Hindlimb muscle (tissue), 1 donor: ENCODE measurements around the gene LTBP1. TPM values are rescaled to one million over a fixed set of nuclear protein-coding genes. Genes with fewer than 3 reads are reported as not detected.
"Not testable (repeated sequence)": the region's sequence is repeated elsewhere in the genome, so short reads cannot be mapped to it uniquely, and the experiment has no call there.

Experiments
- DNase-seq: peaks from one replicate; pipeline ENCODE4 v3.0.0-alpha.2; 2013
- polyA plus RNA-seq: library from polyadenylated mRNA; unstranded; fragments of 120-200 nt; gene quantifications from one replicate; pipeline ENCODE4 v1.2.1, GENCODE V29; 2013; ENCODE audit not compliant: insufficient read length

Gene LTBP1
- polyA plus RNA-seq, 1 donor: 43.3 TPM

GRCh38 chr2:33235559-33235958 lies 288.8 kb downstream of the LTBP1 start:
- DNase-seq: not testable (repeated sequence)

DNA sequence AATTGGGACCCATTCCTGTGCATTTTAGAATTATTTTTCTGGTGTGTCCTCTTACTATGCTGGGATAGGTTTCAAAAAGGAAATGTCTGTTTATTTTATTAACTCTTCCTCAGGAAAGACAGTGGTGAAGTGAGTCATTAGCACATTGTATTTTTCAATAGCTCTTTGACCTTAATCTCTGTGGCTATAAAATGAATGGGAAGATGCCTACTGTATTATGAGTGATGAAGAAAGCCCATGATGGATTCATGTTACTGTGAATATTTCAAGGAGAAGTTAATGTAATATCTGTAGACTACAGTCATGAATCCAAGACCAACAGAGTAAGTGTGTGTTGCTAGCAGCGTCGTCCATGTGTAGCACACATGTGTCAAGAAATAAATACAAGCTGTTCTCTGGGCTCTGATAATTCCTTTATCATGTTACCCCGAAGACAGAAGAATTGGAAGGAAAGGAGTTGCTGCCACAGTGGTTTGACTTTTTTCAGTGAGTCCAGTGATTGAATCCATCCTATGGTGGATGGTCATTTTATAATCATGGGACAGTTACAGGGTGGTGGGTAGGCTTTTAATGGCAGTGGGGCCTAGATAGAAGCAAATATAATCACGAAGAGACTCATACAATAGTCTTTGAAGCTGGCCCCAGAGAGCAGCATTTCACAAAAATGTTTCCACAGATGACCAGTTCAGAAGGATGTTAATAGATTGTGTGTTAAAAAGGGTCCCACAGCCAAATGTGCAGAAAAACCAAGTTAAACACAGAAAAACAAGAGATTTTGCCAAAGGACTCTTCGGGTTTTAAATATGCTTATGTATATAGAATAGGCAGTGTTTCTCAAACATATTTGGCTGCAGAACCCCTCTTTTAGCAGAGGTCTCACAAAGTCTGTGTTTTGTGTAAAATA lies 290.0 kb downstream of the LTBP1 start:
- no peak for DNase-seq

DNA sequence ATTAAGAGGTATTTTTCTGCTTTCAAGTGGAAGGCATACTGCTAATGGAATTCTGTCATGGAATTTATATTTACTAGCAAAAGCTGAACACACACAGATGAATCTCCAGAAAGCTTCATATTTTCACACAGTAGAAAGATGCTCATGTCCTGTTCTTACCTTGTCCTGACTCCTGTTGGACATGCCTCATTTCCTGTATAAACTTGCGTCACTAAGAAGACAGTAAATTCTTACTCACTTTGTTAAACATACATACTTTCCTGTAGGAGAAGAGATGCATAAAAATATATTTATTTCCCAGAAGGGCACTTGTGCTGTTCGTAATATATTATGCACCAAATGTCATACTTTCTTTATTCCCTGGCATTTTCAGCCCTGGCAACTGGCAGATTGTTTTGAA lies 291.4 kb downstream of the LTBP1 start:
- no peak for DNase-seq

DNA sequence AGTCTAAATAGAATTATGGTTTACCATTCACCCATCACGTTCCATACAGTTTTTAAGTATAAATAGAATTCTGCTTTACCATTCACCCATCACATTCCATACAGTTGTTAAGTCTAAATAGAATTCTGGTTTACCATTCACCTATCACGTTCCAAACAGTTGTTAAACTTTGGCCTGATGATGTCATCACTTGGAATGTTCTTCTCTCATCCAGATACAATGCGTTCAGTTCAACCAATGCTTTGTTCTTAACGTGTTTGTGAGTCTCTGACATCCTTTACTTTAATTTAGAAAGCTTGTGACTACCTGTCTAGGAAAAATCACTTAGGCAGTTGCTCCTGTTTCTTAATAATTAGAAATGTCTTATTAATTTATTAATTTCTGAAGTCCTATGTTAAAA lies 293.4 kb downstream of the LTBP1 start:
- no peak for DNase-seq

GRCh38 chr2:33241072-33241471 lies 294.3 kb downstream of the LTBP1 start:
- no peak for DNase-seq

- DNase-seq: no peak
Measured at GRCh38 chr2:33241581-33241980, 294.8 kb downstream of the LTBP1 start.

DNA sequence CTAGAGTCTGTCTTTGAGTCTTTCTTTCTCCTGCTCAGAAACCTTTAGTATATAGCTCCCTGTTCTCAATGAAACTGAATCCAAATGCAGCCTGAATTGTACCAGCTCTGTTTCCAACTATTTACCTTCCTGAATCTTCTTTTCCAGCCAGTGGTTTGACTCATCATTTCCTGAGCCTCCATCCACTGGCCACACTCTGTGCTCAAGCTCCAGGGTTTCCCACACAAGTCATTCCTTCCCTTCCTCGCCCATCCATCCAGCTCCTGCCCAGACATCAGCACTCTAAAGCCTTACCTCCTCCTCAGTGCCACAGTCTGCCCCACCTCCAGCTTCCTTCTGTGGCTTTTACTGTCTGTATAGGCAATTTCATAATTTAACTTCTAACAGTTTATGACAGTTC lies 296.1 kb downstream of the LTBP1 start:
- no peak for DNase-seq

GRCh38 chr2:33246432-33246831 lies 299.7 kb downstream of the LTBP1 start:
- DNase-seq: no peak

GRCh38 chr2:33247365-33247764 lies 300.6 kb downstream of the LTBP1 start:
- no peak for DNase-seq

DNA sequence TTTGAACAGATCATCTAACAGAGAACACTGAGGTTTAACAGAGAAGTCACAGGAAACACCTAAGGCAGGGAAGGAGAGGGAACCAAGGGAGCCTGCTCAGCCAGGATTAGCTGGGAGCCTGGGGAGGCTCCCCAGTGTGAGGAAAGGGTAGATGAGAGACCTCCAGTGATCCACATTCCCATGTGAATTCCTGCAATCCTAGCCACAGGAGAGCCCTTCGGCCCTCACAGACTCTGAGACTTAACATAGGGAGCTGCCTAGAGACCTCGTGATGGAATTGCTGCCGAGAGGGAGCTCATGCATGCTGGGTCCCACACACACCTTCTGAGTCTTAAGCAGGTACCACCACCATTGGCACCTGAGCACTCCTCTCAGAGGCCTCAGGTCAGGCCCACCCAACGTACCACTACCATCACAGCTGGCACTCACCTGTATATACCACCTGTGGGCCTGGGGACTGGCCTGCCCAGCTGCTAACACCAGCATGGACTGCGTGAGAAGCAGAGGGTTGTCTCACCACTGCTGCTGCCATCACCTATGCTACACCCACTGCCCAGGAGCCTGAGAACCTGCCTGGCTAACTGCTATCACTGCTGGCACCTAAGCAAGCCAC lies 303.8 kb downstream of the LTBP1 start:
- DNase-seq: no peak

GRCh38 chr2:33256162-33256755 lies 309.5 kb downstream of the LTBP1 start:
- DNase-seq: no peak

DNA sequence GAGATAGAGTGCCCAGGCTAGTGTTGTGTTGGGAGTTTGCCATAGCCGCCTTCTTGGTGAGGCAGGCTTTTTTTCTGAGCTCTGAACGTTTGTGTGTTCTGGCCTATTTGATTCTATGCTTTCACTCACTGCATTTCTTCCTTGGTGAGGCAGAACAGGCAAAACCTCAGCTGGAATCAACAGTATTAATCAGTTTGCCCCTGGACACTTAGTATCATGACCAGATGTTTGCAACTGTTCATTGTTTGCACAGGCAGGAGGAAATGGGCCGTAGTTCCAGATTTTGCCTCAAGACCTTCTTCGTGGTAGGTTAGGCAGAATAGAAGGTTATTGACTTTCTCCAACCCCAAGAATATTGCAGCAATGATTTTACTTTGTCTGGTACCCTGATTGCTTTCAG lies 311.6 kb downstream of the LTBP1 start:
- DNase-seq: no peak

GRCh38 chr2:33262097-33262496 lies 315.3 kb downstream of the LTBP1 start:
- no peak for DNase-seq

DNA sequence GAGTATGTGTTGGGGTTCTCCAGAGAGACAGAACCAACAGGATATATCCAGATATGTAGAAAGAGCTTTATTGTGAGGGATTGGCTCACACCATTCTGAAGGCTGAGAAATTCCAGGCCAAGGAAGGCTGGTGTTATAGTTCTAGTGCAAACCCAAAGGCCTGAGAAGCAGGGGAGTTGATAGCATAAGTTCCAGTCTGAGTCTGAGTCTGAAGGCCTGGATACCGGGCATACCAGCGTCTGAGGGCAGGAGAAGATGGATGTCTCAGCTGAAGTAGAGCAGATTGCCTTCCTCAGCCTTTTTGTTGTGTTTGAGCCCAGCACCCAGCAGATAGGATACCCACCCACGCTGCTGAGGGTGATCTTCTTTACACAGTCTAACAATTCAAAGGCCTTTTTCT lies 318.0 kb downstream of the LTBP1 start:
- no peak for DNase-seq

- DNase-seq: no peak
Measured at GRCh38 chr2:33265584-33266338, 319.0 kb downstream of the LTBP1 start.

GRCh38 chr2:33266467-33266866 lies 319.7 kb downstream of the LTBP1 start:
- DNase-seq: no peak

DNA sequence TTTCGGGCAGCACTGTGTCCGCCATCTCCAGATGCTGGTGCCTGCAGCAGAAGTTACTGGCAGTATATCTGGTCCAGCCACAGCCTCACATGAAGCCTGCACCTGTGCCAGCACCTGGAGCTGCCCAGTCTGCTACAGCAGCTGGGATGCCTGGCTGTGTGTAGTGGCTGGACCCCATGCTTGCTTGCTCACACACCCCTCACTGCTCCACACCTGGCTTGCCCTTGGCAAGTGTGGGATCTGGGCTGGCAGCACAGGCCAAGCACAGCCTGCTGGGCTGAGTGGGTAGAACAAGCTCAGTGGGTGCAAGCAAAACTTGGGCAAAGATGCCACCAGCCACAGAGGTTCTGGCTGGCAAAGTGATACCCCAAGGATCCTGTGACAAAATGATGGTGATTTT lies 320.3 kb downstream of the LTBP1 start:
- no peak for DNase-seq

DNA sequence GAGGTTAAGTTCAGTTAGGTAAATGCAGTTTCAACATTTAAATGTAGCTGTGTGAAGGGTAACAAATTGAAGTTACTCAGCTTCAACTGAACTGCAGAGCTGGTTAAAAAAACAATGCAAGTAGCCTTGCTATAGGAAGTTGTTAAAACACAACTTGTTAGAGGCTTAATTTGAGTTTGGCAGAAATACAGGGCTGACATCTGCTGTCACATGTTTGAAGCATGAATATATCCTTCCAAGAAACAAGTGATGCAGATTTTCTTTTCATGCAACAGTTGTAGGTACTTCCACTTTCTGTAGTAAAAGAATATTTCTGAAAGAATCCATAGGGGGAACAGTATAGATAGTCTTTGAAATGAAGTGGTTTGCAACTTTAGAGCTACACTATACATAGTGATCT lies 321.0 kb downstream of the LTBP1 start:
- DNase-seq: peak; percentile 59

DNA sequence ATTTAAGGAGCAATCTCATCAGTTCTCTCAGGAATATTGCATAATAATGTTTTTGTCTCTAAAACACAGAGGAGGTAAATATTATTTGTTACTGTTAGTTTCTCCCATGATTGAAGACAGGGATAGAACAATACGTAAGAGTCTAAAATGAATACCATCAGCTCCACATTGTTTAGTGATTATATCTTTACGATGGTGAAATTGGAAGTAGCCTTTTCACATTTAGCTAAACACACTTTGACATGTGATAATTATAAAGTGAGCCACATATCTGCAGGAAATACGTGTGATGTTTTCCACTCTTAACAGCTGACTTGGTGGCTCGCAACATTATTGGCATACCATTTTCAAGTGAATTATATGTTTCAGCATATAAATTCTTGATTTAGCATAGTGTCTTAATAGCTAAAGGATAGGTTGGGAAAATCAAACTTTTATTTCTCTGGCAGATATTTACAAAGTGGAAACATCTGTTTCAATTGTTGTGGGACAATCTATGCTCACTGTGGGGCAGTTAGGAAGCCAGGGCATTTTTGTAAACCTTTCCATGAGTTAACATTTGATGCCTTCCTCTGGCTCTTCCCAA lies 321.6 kb downstream of the LTBP1 start:
- peak; percentile 34 for DNase-seq

DNA sequence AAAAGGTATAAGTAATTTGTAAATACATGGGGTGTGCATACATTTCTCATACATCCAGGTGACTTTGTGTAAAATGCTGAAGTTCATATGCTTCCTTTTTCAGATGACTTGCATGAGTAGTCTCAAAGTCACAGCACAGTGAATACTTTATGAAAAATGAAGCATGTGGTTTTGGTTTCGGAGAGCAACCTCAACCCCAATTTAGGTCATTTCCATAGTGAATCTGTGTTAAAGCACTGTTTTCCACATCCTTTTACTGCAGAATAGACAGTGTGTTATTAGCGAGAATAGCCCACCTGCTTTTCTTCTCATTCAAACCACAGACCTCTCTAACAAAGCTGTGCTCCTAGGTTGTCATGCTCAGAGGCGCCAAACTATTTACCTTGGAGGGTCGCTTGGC lies 325.2 kb downstream of the LTBP1 start:
- no peak for DNase-seq

DNA sequence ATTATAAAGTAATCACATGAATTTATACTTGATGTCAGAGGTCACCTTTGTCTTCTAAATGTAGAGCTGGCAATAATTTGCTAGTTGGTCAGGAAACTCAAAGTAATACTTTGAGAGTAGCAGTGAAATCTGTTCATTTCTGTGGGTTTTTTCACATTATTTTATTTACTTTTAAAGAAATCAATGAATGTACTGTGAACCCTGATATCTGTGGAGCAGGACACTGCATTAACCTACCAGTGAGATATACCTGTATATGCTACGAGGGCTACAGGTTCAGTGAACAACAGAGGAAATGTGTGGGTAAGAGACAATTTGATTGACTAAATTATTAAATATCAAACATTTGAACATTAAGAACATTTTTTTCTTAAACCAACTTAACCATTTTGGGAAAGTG lies 326.7 kb downstream of the LTBP1 start:
- no peak for DNase-seq

GRCh38 chr2:33274524-33274923 lies 327.8 kb downstream of the LTBP1 start:
- DNase-seq: no peak
